HG03521 (cell line): Measurements from ENCODE around the gene ZMIZ1.

Experiments used
- ATAC-seq: cut with Tn5 transposase; IDR thresholded peaks from one replicate; pipeline ENCODE4 v1.9.1; 2021; ENCODE audit warnings: mild to moderate bottlenecking, moderate library complexity; ENCODE audit not compliant: unreplicated experiment

The ZMIZ1 gene

GRCh38 chr10:79135790-79136189, 67.0 kb downstream of the ZMIZ1 start:
- no peak for ATAC-seq

GRCh38 chr10:79136236-79137005, 67.7 kb downstream of the ZMIZ1 start:
- no peak for ATAC-seq

- peak; percentile 9 for ATAC-seq
Observed at GRCh38 chr10:79137300-79137756, 68.6 kb downstream of the ZMIZ1 start.

- peak; percentile 70 for ATAC-seq
Observed at GRCh38 chr10:79137826-79138225, 69.1 kb downstream of the ZMIZ1 start.

GRCh38 chr10:79138449-79139123, 69.8 kb downstream of the ZMIZ1 start:
- no peak for ATAC-seq

GRCh38 chr10:79139124-79139835, 70.5 kb downstream of the ZMIZ1 start:
- no peak for ATAC-seq

GRCh38 chr10:79140085-79140793, 71.5 kb downstream of the ZMIZ1 start:
- ATAC-seq = no peak

- no peak for ATAC-seq
Observed at GRCh38 chr10:79140855-79141254, 72.1 kb downstream of the ZMIZ1 start.

- ATAC-seq = no peak
Observed at GRCh38 chr10:79142064-79142491, 73.3 kb downstream of the ZMIZ1 start.

- ATAC-seq = no peak
Observed at GRCh38 chr10:79142522-79143309, 74.0 kb downstream of the ZMIZ1 start.

- no peak for ATAC-seq
Observed at GRCh38 chr10:79143879-79144278, 75.1 kb downstream of the ZMIZ1 start.

GRCh38 chr10:79144351-79145173, 75.8 kb downstream of the ZMIZ1 start:
- no peak for ATAC-seq

- no peak for ATAC-seq
Observed at GRCh38 chr10:79145174-79145483, 76.4 kb downstream of the ZMIZ1 start.

GRCh38 chr10:79145517-79146470, 77.0 kb downstream of the ZMIZ1 start:
- ATAC-seq = no peak

GRCh38 chr10:79146611-79147130, 77.9 kb downstream of the ZMIZ1 start:
- no peak for ATAC-seq

GRCh38 chr10:79147306-79147705, 78.5 kb downstream of the ZMIZ1 start:
- no peak for ATAC-seq

- no peak for ATAC-seq
Observed at GRCh38 chr10:79147796-79148451, 79.2 kb downstream of the ZMIZ1 start.
